ENCODE data around the gene MVB12A. TPM values are rescaled to one million over a fixed set of nuclear protein-coding genes. Genes with fewer than 3 reads are reported as not detected.

The MVB12A gene
- total RNA-seq, 6 donors from 2014 or later: 25.1 to 55.2 (median 49.1) TPM

DNA sequence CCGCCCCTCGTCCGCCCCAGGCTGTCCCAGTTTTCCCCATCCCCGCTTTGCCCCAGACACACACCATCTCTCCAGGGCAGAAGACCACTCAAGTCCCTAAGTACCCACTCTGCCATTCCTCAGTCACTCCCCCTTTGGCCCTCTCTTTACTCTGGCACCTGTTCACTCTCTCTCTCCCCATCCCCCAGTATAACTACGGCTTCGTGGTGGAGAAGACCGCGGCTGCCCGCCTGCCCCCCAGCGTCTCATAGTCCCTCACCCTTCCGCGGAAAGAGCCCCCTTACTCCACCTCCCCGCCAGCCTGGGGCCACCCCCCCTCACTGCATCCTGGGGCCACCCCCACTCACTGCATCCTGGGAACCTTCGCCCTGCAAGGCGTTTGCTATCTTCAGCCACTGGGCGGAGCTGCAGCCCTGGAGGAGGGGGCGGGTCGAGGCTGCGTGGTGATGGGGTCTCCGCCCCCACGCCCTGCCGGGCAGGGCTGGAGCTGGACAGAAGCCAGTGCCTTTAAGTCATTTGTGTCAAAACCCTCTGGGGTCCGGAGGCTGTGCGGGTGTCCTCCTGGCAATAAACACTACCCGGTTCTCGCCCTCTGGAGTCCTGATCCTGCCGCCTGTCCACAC is 5.0 kb downstream of the MVB12A start:
- DNase-seq (peak in 1 of 2 donors; percentile 81), ATAC-seq (ENCODE audit: low FRiP score in 2 of 2) (peak in 1 of 2 donors; percentile 57)
- peaks cover 4 to 18% (median 7%) of the 10 kb centered on the region in 4 donors for H3K4me1 ChIP-seq
- no peak for TF ChIP-seq EP300 (IDR thresholded peaks at IDR 0.05)
- TF ChIP-seq, protein P1, sequence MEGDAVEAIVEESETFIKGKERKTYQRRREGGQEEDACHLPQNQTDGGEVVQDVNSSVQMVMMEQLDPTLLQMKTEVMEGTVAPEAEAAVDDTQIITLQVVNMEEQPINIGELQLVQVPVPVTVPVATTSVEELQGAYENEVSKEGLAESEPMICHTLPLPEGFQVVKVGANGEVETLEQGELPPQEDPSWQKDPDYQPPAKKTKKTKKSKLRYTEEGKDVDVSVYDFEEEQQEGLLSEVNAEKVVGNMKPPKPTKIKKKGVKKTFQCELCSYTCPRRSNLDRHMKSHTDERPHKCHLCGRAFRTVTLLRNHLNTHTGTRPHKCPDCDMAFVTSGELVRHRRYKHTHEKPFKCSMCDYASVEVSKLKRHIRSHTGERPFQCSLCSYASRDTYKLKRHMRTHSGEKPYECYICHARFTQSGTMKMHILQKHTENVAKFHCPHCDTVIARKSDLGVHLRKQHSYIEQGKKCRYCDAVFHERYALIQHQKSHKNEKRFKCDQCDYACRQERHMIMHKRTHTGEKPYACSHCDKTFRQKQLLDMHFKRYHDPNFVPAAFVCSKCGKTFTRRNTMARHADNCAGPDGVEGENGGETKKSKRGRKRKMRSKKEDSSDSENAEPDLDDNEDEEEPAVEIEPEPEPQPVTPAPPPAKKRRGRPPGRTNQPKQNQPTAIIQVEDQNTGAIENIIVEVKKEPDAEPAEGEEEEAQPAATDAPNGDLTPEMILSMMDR (IDR thresholded peaks at IDR 0.05): peak in 2 of 6 experiments; percentile 19 to 20
- no peak overlapping the region for H3K27ac ChIP-seq
- peaks cover 0 to 13% (median 8%) of the 10 kb centered on the region in 4 donors for H3K36me3 ChIP-seq
- H3K9me3 ChIP-seq: no peaks in the 10 kb centered on the region
- 42 to 44% methylated on average over 17 to 20 of the region's 27 CpGs for WGBS, 2 donors
- H3K4me3 ChIP-seq: no peak overlapping the region
- H3K27me3 ChIP-seq: no peaks in the 10 kb centered on the region

DNA sequence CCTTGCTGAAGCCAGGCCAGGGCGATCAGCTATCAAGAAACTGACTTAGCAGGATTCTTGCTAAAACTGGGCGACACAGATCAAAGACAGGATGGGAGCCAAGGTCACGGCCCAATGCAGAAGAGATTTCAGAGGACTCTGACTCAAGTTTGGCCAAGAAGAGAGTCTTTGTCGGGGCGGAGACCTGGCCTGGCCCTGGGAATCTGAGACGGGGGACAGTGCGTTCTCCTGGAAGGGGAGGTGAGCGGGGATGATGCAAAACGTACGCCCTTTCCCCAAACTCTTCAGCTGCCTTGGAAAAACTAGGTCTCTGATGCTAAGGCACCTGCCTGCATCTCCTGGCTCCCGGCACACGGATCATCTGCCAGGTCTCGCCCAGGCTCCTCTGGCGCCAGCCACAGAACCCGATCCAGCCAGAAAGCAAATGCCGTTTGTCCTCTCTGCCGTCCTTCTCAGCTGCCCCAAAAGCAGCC is 9.8 kb downstream of the MVB12A start:
- Histone ChIP-seq H3K4me1 (peaks cover 0 to 5% (median 0%) of the 10 kb centered on the region in 4 donors), H3K4me3 (no peak overlapping the region), H3K27me3 (no peaks in the 10 kb centered on the region), H3K9me3 (no peaks in the 10 kb centered on the region), H3K27ac (no peak overlapping the region), H3K36me3 (no peaks in the 10 kb centered on the region)
- ATAC-seq (ENCODE audit: low FRiP score in 2 of 2) (peak in 1 of 2 donors; percentile 62), DNase-seq (no peak)
- 68 to 79% methylated on average over 8 to 17 of the region's 17 CpGs for WGBS, 2 donors
- TF ChIP-seq POLR2AphosphoS5 (IDR thresholded peaks at IDR 0.05): no peak

DNA sequence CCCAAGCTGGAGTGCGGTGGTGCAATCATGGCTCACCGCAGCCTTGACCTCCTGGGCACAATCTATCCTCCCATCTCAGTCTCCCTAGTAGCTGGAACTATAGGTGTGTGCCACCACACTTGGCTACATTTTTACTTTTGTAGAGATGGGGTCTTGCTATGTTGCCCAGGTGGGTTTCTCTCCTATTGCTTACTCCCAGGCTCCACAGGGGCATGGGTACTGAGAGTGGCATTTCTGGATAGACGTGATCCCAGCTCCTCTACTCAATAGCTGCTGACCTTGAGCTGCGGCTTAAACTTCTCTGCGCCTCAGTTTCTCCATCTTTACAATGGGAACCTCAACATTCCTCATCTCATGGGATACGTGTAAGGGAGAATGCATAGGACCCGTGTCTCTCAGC is 11.6 kb downstream of the MVB12A start:
- no peaks in the 10 kb centered on the region for H3K9me3 ChIP-seq
- WGBS, 2 donors: 91% methylated on average over 7 of the region's 7 CpGs
- H3K27ac ChIP-seq: no peak overlapping the region
- no peaks in the 10 kb centered on the region for H3K36me3 ChIP-seq
- no peaks in the 10 kb centered on the region for H3K27me3 ChIP-seq
- ATAC-seq (ENCODE audit: low FRiP score in 2 of 2) (no peak), DNase-seq (no peak)
- no peak for TF ChIP-seq POLR2A (IDR thresholded peaks at IDR 0.05)
- H3K4me3 ChIP-seq: no peak overlapping the region
- no peaks in the 10 kb centered on the region for H3K4me1 ChIP-seq

DNA sequence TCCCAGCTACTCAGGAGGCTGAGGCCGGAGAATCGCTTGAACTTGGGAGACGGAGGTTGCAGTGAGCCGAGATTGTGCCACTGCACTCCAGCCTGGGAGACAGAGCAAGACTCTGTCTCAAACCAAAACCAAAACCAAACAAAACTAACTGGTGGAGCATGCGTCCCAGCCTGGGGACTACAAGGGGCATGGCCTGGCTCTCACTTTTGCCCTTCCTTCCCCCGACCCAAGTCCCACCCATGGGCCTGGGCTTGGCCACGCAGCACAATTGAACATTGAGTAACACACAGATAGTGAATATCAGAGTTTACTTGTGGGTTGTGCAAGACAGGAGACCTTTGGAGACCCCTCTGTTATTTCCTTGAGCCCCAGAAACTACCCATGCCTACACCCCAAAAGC is 15.4 kb downstream of the MVB12A start:
- no peaks in the 10 kb centered on the region for H3K9me3 ChIP-seq
- no peaks in the 10 kb centered on the region for H3K4me1 ChIP-seq
- DNase-seq (no peak), ATAC-seq (ENCODE audit: low FRiP score in 2 of 2) (no peak)
- no peak overlapping the region for H3K4me3 ChIP-seq
- no peaks in the 10 kb centered on the region for H3K36me3 ChIP-seq
- WGBS, 2 donors: 67 to 72% methylated on average over 3 to 7 of the region's 7 CpGs
- H3K27me3 ChIP-seq: no peaks in the 10 kb centered on the region
- H3K27ac ChIP-seq: no peak overlapping the region
- TF ChIP-seq POLR2AphosphoS5 (IDR thresholded peaks at IDR 0.05): no peak
- TF ChIP-seq POLR2A (IDR thresholded peaks at IDR 0.05): no peak
- no peak for TF ChIP-seq EP300 (IDR thresholded peaks at IDR 0.05)
- TF ChIP-seq, protein P1 (IDR thresholded peaks at IDR 0.05): no peak

DNA sequence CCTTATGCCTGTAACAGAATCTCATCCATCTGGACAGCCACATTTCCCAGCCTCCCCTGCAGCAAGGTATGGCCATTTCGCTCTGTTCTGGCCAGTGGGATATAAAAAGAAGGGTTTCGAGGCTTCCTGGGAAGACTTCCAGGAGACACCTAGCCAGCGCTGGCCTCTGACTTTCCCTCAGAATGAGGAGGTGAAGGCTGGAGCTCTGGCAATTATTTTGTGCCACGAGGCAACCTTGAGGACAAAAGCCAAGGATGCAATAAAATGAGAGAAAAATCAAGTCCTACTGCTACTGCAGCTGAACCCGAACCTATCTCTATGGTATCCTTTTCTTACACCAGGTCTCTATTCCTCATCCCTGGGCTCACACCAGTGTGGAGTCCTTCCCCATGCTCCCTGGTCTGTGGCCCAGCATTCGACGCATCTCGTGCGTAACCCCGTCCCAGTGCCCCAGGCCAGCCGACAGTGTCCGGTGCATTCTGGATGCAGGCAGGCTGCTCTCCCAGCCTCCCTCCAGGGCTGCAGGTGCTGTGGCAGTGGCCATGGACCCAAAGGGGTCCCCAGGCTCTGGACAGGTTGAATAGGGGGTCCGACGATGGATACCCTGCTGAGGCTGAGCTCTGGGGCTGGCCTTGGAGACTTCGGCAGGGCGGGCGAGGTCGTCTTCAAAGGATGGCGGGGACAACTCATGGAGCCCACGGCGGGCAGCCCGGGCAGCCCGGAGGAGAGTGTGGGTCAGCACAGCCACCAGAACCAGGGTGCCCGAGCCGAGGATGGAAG is 16.4 kb downstream of the MVB12A start:
- DNase-seq (peak in 1 of 2 donors; percentile 78), ATAC-seq (ENCODE audit: low FRiP score in 2 of 2) (no peak)
- H3K27me3 ChIP-seq: no peaks in the 10 kb centered on the region
- H3K9me3 ChIP-seq: no peaks in the 10 kb centered on the region
- no peaks in the 10 kb centered on the region for H3K36me3 ChIP-seq
- H3K4me3 ChIP-seq: no peak overlapping the region
- TF ChIP-seq POLR2AphosphoS5 (IDR thresholded peaks at IDR 0.05) (no peak), POLR2A (IDR thresholded peaks at IDR 0.05) (no peak), EP300 (IDR thresholded peaks at IDR 0.05) (no peak)
- TF ChIP-seq, protein P1 (IDR thresholded peaks at IDR 0.05): no peak
- no peak overlapping the region for H3K27ac ChIP-seq
- H3K4me1 ChIP-seq: no peaks in the 10 kb centered on the region
- 96 to 99% methylated on average over 14 to 25 of the region's 25 CpGs for WGBS, 2 donors
